ENCODE data around the gene MALAT1.
A peak's percentile ranks its signal among the peaks of the same experiment; 100 is the strongest.

The MALAT1 gene

GRCh38 chr11:65485920-65486219 is 13.0 kb upstream of the MALAT1 start:
- DNase-seq (ENCODE audit: low spot score) = no peak
- Histone ChIP-seq H3K27ac (peak overlapping the region; percentile 97 to 98), H3K4me3 (no peak overlapping the region)
- no peak for TF ChIP-seq CTCF (IDR thresholded peaks at IDR 0.05)

GRCh38 chr11:65486570-65487466 is 12.0 kb upstream of the MALAT1 start:
- peak overlapping the region; percentile 97 to 98 for H3K27ac ChIP-seq
- TF ChIP-seq CTCF (IDR thresholded peaks at IDR 0.05) = no peak
- peak; percentile 79 for DNase-seq (ENCODE audit: low spot score)
- peak overlapping the region; percentile 41 for H3K4me3 ChIP-seq

DNA sequence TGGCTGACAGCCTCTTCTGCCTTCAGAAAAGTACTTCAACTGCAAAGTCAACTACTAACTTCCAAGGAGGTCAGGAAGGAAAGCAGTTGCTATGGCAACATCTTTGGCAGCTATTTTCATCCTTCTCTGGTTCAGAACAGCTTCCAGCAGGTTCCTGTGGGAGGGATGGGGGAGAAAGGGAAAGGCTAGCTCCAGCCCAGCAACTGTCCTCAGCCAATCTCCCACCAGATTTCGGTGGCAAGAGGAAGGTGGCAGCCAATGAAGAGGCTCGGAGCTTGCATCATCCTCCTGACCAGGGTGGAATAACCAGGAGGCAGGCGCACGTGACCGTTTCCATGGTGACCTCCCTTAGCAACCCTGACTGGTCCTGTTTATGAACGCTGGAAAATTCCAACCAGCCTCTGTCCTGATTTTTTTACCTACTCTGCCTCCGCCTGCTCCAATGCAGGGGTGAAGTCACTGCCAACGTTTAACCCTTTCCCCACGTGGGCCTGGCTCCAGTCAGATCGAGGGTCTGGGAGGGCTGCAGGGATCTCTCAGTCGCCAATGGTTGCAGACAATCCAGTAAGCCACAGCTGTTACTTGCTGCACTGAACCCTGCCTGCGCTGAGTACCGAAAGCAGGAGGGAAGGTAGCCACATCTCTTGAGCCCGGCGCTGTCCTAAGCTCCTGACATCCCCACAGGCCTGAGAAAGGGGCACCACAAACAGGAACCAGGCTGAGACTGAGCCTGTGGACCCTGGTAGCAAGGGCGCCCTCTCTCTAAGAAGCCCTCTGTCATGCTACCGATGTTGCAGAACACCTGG is 11.2 kb upstream of the MALAT1 start:
- peak overlapping the region; percentile 97 to 98 for H3K27ac ChIP-seq
- peak; percentile 100 for DNase-seq (ENCODE audit: low spot score)
- no peak for TF ChIP-seq CTCF (IDR thresholded peaks at IDR 0.05)
- peak overlapping the region; percentile 42 for H3K4me3 ChIP-seq

DNA sequence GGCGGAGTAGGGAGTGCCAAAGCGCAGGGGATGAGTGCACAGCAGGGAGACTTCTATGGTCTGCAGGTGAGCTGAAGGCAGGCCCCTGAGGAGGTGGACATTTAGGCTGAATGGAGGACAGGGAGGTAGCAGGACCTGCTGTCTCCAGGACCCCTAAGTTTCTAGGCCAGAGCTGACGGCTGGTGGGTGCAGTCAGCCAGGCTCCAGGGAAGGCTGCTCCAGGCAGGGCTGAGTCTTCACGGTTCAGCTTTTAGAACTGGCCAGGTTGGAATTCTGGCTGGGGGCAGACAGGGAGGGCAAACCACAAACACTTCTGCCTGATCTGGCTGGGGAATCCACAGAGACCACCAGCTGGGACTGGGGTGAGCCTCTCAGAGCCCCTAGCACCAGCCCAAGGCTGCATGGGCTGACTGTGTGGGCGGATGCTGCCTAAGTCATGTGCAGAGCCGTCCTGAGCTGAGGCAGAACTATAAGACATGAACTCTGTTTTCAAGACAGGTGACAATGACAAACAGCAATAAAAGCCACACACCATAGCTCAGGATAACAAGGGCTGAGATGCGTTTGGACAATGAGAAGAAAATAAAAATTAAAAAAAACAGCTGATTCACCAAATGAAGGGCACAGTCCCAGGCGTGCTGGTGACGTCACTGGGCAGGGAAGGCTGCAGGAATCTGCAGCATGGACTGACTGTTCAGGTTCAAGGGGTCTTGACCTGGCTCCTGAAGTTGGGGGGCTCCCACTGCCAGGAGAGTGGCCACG is 10.4 kb upstream of the MALAT1 start:
- peak; percentile 89 for DNase-seq (ENCODE audit: low spot score)
- Histone ChIP-seq H3K4me3 (peak overlapping the region; percentile 42), H3K27ac (peak overlapping the region; percentile 97 to 98)
- no peak for TF ChIP-seq CTCF (IDR thresholded peaks at IDR 0.05)

- peak overlapping the region; percentile 42 for H3K4me3 ChIP-seq
- TF ChIP-seq CTCF (IDR thresholded peaks at IDR 0.05) = no peak
- peak; percentile 98 for DNase-seq (ENCODE audit: low spot score)
These were observed 9.7 kb upstream of the MALAT1 start for GRCh38 chr11:65489035-65489705.

DNA sequence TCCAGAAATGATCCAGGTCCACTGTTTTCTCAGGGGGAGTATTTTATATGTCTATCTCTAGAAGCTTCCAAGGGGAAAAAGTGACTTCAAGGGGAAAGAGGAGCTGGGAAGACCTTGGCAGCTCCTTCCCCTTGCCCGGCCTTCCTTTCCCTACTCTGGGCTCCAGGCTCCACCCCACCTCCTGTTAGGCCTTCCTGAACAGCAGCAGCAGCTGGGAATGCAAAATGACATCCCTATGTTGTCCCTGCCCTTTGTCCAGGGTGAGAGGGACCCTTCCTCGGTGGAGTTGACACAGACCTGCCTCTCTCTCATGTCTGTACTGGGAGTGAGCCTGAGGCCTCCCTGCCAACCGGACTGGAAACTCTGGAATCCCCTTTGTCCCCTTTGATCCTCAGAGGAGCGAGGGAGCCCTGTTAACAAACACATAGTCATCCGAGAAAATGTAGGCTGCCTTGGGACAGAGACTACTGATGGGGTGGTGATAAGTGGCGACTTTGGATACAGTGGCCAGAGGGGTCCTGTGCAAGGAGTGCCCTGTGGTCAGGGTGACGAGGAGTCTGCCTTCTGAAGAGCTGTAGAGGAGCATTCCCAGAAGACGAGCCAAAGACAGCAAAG is 9.0 kb upstream of the MALAT1 start:
- DNase-seq (ENCODE audit: low spot score) = peak; percentile 83
- Histone ChIP-seq H3K4me3 (peak overlapping the region; percentile 42), H3K27ac (peak overlapping the region; percentile 97 to 98)
- no peak for TF ChIP-seq CTCF (IDR thresholded peaks at IDR 0.05)

More at GRCh38 chr11:65489035-65489705, 9.7 kb upstream of the MALAT1 start:
- peak overlapping the region; percentile 97 to 98 for H3K27ac ChIP-seq
